HEK293 (cell line): ENCODE measurements around the gene UFSP2.
A peak's percentile ranks its signal among the peaks of the same experiment; 100 is the strongest.

Experiments used
- EGR2 ChIP-seq: fragments of 450-650 bp; formaldehyde crosslinking; IDR thresholded peaks from 2 replicates; pipeline ENCODE4 v1.5.1; 2016; ENCODE audit warnings: low read depth, missing biosample characterization, missing genetic modification characterization
- FEZF1 ChIP-seq: fragments of 450-650 bp; formaldehyde crosslinking; IDR thresholded peaks from 2 replicates; pipeline ENCODE4 v1.5.1; 2016; ENCODE audit warnings: missing biosample characterization, missing genetic modification characterization
- GLIS2 ChIP-seq: fragments of 450-650 bp; formaldehyde crosslinking; IDR thresholded peaks from 2 replicates; pipeline ENCODE4 v1.5.1; 2016; ENCODE audit warnings: missing biosample characterization, missing genetic modification characterization
- IKZF3 ChIP-seq: fragments of 450-650 bp; IDR thresholded peaks from 2 replicates; pipeline ENCODE4 v1.5.0; 2018; ENCODE audit warnings: missing biosample characterization, mild to moderate bottlenecking, missing genetic modification characterization, moderate library complexity
- KLF1 ChIP-seq: fragments of 450-650 bp; formaldehyde crosslinking; IDR thresholded peaks from 2 replicates; pipeline ENCODE4 v1.5.1; 2016; ENCODE audit warnings: missing biosample characterization, missing genetic modification characterization
- KLF10 ChIP-seq: fragments of 450-650 bp; IDR thresholded peaks from 2 replicates; pipeline ENCODE4 v1.5.1; 2018; ENCODE audit warnings: missing biosample characterization, mild to moderate bottlenecking, missing genetic modification characterization
- KLF8 ChIP-seq: fragments of 450-650 bp; formaldehyde crosslinking; IDR thresholded peaks from 2 replicates; pipeline ENCODE4 v1.5.1; 2016; ENCODE audit warnings: missing biosample characterization, missing genetic modification characterization
- KLF9 ChIP-seq: fragments of 450-650 bp; formaldehyde crosslinking; IDR thresholded peaks from 2 replicates; pipeline ENCODE4 v1.5.1; 2016; ENCODE audit warnings: missing biosample characterization, missing genetic modification characterization, low read depth
- MZF1 ChIP-seq: fragments of 450-650 bp; formaldehyde crosslinking; IDR thresholded peaks from 2 replicates; pipeline ENCODE4 v1.5.1; 2017; ENCODE audit warnings: missing biosample characterization, missing genetic modification characterization, borderline replicate concordance
- OSR2 ChIP-seq: fragments of 450-650 bp; formaldehyde crosslinking; IDR thresholded peaks from 2 replicates; pipeline ENCODE4 v1.5.1; 2016; ENCODE audit warnings: missing biosample characterization, missing genetic modification characterization
- SCRT2 ChIP-seq: fragments of 450-650 bp; formaldehyde crosslinking; IDR thresholded peaks from 2 replicates; pipeline ENCODE4 v1.5.1; 2016; ENCODE audit warnings: missing biosample characterization, missing genetic modification characterization
- SP7 ChIP-seq: fragments of 450-650 bp; formaldehyde crosslinking; IDR thresholded peaks from 2 replicates; pipeline ENCODE4 v1.5.1; 2016; ENCODE audit warnings: missing biosample characterization, missing genetic modification characterization
- WT1 ChIP-seq: fragments of 450-650 bp; formaldehyde crosslinking; IDR thresholded peaks from 2 replicates; pipeline ENCODE4 v1.5.1; 2016; ENCODE audit warnings: missing biosample characterization, missing genetic modification characterization
- ZBTB20 ChIP-seq: fragments of 450-650 bp; formaldehyde crosslinking; IDR thresholded peaks from 2 replicates; pipeline ENCODE4 v1.5.1; 2016; ENCODE audit warnings: missing biosample characterization, missing genetic modification characterization
- ZBTB8A ChIP-seq: fragments of 450-650 bp; formaldehyde crosslinking; IDR thresholded peaks from 2 replicates; pipeline ENCODE4 v1.5.1; 2016; ENCODE audit warnings: missing biosample characterization, missing genetic modification characterization
- ZFP69B ChIP-seq: fragments of 450-650 bp; formaldehyde crosslinking; IDR thresholded peaks from 2 replicates; pipeline ENCODE4 v1.5.1; 2016; ENCODE audit warnings: missing biosample characterization, missing genetic modification characterization
- ZNF112 ChIP-seq: fragments of 450-650 bp; formaldehyde crosslinking; IDR thresholded peaks from 2 replicates; pipeline ENCODE4 v1.5.0; 2017; ENCODE audit warnings: missing biosample characterization, missing genetic modification characterization
- ZNF138 ChIP-seq: fragments of 450-650 bp; formaldehyde crosslinking; IDR thresholded peaks from 2 replicates; pipeline ENCODE4 v1.5.1; 2016; ENCODE audit warnings: missing biosample characterization, missing genetic modification characterization, borderline replicate concordance
- ZNF175 ChIP-seq: fragments of 450-650 bp; formaldehyde crosslinking; IDR thresholded peaks from 2 replicates; pipeline ENCODE4 v1.5.1; 2016; ENCODE audit warnings: missing biosample characterization, missing genetic modification characterization
- ZNF2 ChIP-seq: fragments of 450-650 bp; formaldehyde crosslinking; IDR thresholded peaks from 2 replicates; pipeline ENCODE4 v1.5.1; 2016; ENCODE audit warnings: missing biosample characterization, missing genetic modification characterization
- ZNF26 ChIP-seq: fragments of 450-650 bp; formaldehyde crosslinking; IDR thresholded peaks from 2 replicates; pipeline ENCODE4 v1.5.1; 2016; ENCODE audit warnings: missing biosample characterization, missing genetic modification characterization
- ZNF274 ChIP-seq, 2 experiments: fragments of 200-500 bp in 1 of 2; fragments of 450-650 bp in 1 of 2; sonication (Bioruptor generic) in 1 of 2; formaldehyde crosslinking in 1 of 2; IDR thresholded peaks; 2 replicates each; pipeline versions ENCODE4 v1.5.1 to v1.6.1; 2014 to 2016; ENCODE audit warnings: borderline replicate concordance in 1 of 2, inconsistent platforms in 1 of 2, low read length in 1 of 2, missing biosample characterization in 1 of 2, missing genetic modification characterization in 1 of 2
- ZNF302 ChIP-seq: fragments of 450-650 bp; formaldehyde crosslinking; IDR thresholded peaks from 2 replicates; pipeline ENCODE4 v1.5.1; 2016; ENCODE audit warnings: missing biosample characterization, missing genetic modification characterization, low read depth
- ZNF311 ChIP-seq: fragments of 450-650 bp; formaldehyde crosslinking; IDR thresholded peaks from 2 replicates; pipeline ENCODE4 v1.5.1; 2017; ENCODE audit warnings: missing biosample characterization, missing genetic modification characterization, borderline replicate concordance
- ZNF335 ChIP-seq: fragments of 450-650 bp; formaldehyde crosslinking; conservative IDR thresholded peaks from 2 replicates; pipeline ENCODE4 v1.5.1; 2016; ENCODE audit warnings: missing biosample characterization, missing genetic modification characterization
- ZNF354C ChIP-seq: fragments of 450-650 bp; formaldehyde crosslinking; IDR thresholded peaks from 2 replicates; pipeline ENCODE4 v1.5.1; 2016; ENCODE audit warnings: missing biosample characterization, missing genetic modification characterization, low read depth, borderline replicate concordance
- ZNF501 ChIP-seq: fragments of 450-650 bp; formaldehyde crosslinking; IDR thresholded peaks from 2 replicates; pipeline ENCODE4 v1.5.1; 2016; ENCODE audit warnings: missing biosample characterization, missing genetic modification characterization
- ZNF510 ChIP-seq: fragments of 450-650 bp; formaldehyde crosslinking; IDR thresholded peaks from 2 replicates; pipeline ENCODE4 v1.5.1; 2018; ENCODE audit warnings: mild to moderate bottlenecking, missing genetic modification characterization, missing biosample characterization; ENCODE audit not compliant: insufficient replicate concordance
- ZNF560 ChIP-seq: fragments of 450-650 bp; formaldehyde crosslinking; IDR thresholded peaks from 2 replicates; pipeline ENCODE4 v1.5.1; 2017; ENCODE audit warnings: missing biosample characterization, missing genetic modification characterization, borderline replicate concordance
- ZNF629 ChIP-seq: fragments of 450-650 bp; formaldehyde crosslinking; IDR thresholded peaks from 2 replicates; pipeline ENCODE4 v1.5.1; 2017; ENCODE audit warnings: missing biosample characterization, missing genetic modification characterization
- ZNF777 ChIP-seq: fragments of 450-650 bp; formaldehyde crosslinking; IDR thresholded peaks from 2 replicates; pipeline ENCODE4 v1.5.1; 2017; ENCODE audit warnings: missing biosample characterization, missing genetic modification characterization, borderline replicate concordance
- ZNF785 ChIP-seq: fragments of 450-650 bp; formaldehyde crosslinking; IDR thresholded peaks from 2 replicates; pipeline ENCODE4 v1.5.1; 2016; ENCODE audit warnings: missing biosample characterization, missing genetic modification characterization
- ZNF792 ChIP-seq: fragments of 450-650 bp; formaldehyde crosslinking; IDR thresholded peaks from 2 replicates; pipeline ENCODE4 v1.5.1; 2016; ENCODE audit warnings: missing biosample characterization, missing genetic modification characterization
- ZNF843 ChIP-seq: fragments of 450-650 bp; formaldehyde crosslinking; IDR thresholded peaks from 2 replicates; pipeline ENCODE4 v1.5.1; 2016; ENCODE audit warnings: missing biosample characterization, missing genetic modification characterization
- TF ChIP-seq, protein P1 (sequence below): fragments of 450-650 bp; formaldehyde crosslinking; IDR thresholded peaks from 2 replicates; pipeline ENCODE4 v1.5.1; 2016; ENCODE audit warnings: missing biosample characterization, missing genetic modification characterization
- TF ChIP-seq, protein P2 (sequence below): fragments of 450-650 bp; formaldehyde crosslinking; optimal IDR thresholded peaks from 2 replicates; pipeline ENCODE3; 2016; ENCODE audit warnings: missing biosample characterization, mild to moderate bottlenecking, missing genetic modification characterization
- TF ChIP-seq, protein P3 (sequence below): fragments of 450-650 bp; formaldehyde crosslinking; IDR thresholded peaks from 2 replicates; pipeline ENCODE4 v1.5.1; 2016; ENCODE audit warnings: missing biosample characterization, missing genetic modification characterization

The UFSP2 gene

DNA sequence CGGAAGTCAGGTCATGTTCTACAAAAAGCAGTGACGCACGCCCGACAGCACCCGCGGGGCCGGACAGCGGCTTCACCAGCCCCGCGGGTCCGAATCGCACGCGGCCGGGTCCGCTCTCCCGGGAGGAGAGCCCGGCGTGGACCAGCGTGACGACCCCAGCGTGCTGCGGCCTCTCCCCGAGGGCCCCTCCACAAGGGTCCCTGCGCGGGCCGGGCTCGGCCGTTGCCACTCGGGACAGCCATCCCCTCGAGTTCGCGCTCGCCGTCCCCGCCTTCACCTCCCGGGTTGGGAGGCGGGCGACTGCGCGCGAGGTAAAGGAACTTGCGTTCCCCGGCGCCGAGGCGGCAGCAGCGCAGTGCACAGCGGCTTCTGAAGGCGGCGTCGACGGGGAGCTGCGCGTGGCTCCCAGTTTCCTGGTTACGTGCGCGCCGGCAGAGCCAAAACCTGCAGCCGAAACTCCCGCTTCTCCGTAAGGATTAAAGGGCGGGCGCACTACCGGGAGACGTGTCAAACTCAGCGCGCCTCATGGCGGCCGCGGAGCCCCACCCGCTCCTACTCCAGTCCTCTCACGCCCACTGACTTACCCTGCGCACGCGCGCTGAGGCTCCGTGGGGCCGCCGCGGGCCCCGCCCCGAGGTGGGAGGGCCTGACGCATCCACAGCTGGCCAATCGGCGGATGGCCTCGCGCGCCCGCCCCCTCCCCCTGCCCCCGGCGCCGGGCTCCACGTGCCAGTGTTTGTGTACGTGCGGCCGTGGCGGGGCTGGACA lies 29.6 kb downstream of the UFSP2 start (continued):
- TF ChIP-seq ZNF26 (tag by site-specific recombination), result no peak
- TF ChIP-seq ZNF311, result no peak
- no peak; the same call in 1 of the 2 replicates for TF ChIP-seq KLF1 (tag by site-specific recombination)
- TF ChIP-seq, protein P1, sequence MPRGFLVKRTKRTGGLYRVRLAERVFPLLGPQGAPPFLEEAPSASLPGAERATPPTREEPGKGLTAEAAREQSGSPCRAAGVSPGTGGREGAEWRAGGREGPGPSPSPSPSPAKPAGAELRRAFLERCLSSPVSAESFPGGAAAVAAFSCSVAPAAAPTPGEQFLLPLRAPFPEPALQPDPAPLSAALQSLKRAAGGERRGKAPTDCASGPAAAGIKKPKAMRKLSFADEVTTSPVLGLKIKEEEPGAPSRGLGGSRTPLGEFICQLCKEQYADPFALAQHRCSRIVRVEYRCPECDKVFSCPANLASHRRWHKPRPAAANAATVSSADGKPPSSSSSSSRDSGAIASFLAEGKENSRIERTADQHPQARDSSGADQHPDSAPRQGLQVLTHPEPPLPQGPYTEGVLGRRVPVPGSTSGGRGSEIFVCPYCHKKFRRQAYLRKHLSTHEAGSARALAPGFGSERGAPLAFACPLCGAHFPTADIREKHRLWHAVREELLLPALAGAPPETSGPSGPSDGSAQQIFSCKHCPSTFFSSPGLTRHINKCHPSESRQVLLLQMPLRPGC (tag by site-specific recombination), result peak; percentile 74; the same call in 1 of the 2 replicates
- TF ChIP-seq ZNF501, result peak; percentile 91
- TF ChIP-seq ZNF2 (tag by site-specific recombination), result peak; percentile 59; the same call in 1 of the 2 replicates
- TF ChIP-seq MZF1 (tag by site-specific recombination), result no peak
- TF ChIP-seq ZNF560 (tag by site-specific recombination), result no peak
- TF ChIP-seq, protein P2, sequence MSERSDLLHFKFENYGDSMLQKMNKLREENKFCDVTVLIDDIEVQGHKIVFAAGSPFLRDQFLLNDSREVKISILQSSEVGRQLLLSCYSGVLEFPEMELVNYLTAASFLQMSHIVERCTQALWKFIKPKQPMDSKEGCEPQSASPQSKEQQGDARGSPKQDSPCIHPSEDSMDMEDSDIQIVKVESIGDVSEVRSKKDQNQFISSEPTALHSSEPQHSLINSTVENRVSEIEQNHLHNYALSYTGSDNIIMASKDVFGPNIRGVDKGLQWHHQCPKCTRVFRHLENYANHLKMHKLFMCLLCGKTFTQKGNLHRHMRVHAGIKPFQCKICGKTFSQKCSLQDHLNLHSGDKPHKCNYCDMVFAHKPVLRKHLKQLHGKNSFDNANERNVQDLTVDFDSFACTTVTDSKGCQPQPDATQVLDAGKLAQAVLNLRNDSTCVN (tag by site-specific recombination), result peak; percentile 97
- no peak for TF ChIP-seq FEZF1 (tag by site-specific recombination)
- TF ChIP-seq, protein P3, sequence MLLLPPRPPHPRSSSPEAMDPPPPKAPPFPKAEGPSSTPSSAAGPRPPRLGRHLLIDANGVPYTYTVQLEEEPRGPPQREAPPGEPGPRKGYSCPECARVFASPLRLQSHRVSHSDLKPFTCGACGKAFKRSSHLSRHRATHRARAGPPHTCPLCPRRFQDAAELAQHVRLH, result no peak
- peak; percentile 74 for TF ChIP-seq ZNF335 (tag by site-specific recombination)
- TF ChIP-seq ZNF510, result no peak
- TF ChIP-seq OSR2 (tag by site-specific recombination), result peak; percentile 62
- TF ChIP-seq ZNF138, result no peak
- peak; percentile 76; the same call in 1 of the 2 replicates for TF ChIP-seq GLIS2
- TF ChIP-seq KLF9 (tag by site-specific recombination), result peak; percentile 88
- TF ChIP-seq KLF8 (tag by site-specific recombination), result peak; percentile 53; the same call in 1 of the 2 replicates
- TF ChIP-seq ZNF274 (IDR thresholded peaks at IDR 0.05; ENCODE audit: low read length), result no peak
- no peak for TF ChIP-seq ZNF274 (tag by site-specific recombination; IDR thresholded peaks at IDR 0.05; ENCODE audit: borderline replicate concordance)
- peak; percentile 8; the same call in 1 of the 2 replicates for TF ChIP-seq ZFP69B (tag by site-specific recombination)
- TF ChIP-seq ZBTB8A, result peak; percentile 47
- TF ChIP-seq ZNF175 (tag by site-specific recombination), result no peak
- TF ChIP-seq ZNF354C (tag by site-specific recombination), result no peak
- peak; percentile 70 for TF ChIP-seq SP7 (tag by site-specific recombination)
- peak; percentile 73; the same call in 1 of the 2 replicates for TF ChIP-seq ZNF785 (tag by site-specific recombination)
- TF ChIP-seq EGR2 (tag by site-specific recombination), result peak; percentile 40; the same call in 1 of the 2 replicates
- no peak for TF ChIP-seq ZNF112
- TF ChIP-seq KLF10 (tag by site-specific recombination), result peak; percentile 98
- TF ChIP-seq ZNF302 (tag by site-specific recombination), result no peak
- TF ChIP-seq IKZF3 (tag by site-specific recombination), result peak; percentile 59; the same call in 1 of the 2 replicates
- peak; percentile 80 for TF ChIP-seq ZBTB20 (tag by site-specific recombination)
- TF ChIP-seq ZNF843, result 0 out of 2 replicates have a peak, but pooled peaks have one; percentile 21
- TF ChIP-seq ZNF792, result 0 out of 2 replicates have a peak, but pooled peaks have one; percentile 58
- peak; percentile 15; the same call in 1 of the 2 replicates for TF ChIP-seq WT1 (tag by site-specific recombination)
- TF ChIP-seq SCRT2 (tag by site-specific recombination), result no peak
- peak; percentile 83; the same call in 1 of the 2 replicates for TF ChIP-seq ZNF777 (tag by site-specific recombination)
- TF ChIP-seq ZNF629, result peak; percentile 99
